Endothelial cell of umbilical vein (primary cell): Measurements from ENCODE around the gene CACNA1A. TPM values are rescaled to one million over a fixed set of nuclear protein-coding genes. Genes with fewer than 3 reads are reported as not detected.

Experiments used
- BruUV-seq: library from RNA; stranded (reverse); fragments of 400-500 nt; replicated peaks from 2 replicates; lab custom pipeline; 2021; lab: Mats Ljungman, UMichigan
- CTCF ChIA-PET: fragments of 300-600, 350-600 bp; sonication (Branson Sonifier 250); formaldehyde crosslinking; loops from one replicate; lab custom pipeline; 2021; ENCODE audit warnings: antibody characterized with exemption, inconsistent platforms; lab: Charles Lee
- POLR2A ChIA-PET: fragments of 300-600, 350-600 bp; sonication (Branson Sonifier 250); formaldehyde crosslinking; loops from one replicate; lab custom pipeline; 2021; ENCODE audit warnings: antibody characterized with exemption, inconsistent platforms; lab: Charles Lee
- DNase-seq: peaks from one replicate; pipeline ENCODE4 v3.0.0-alpha.2; 2011; ENCODE audit warnings: low read depth, low spot score
- FAIRE-seq: peaks from 2 replicates; lab custom pipeline; 2011; peaks lifted over from hg19 to GRCh38; lab: Jason Lieb, UNC
- H2AFZ ChIP-seq: 2 replicates; pipeline ENCODE4 v1.6.0; 2012; ENCODE audit warnings: low read depth, low read length, control low read depth, inconsistent platforms
- H3K27ac ChIP-seq: 2 replicates; pipeline ENCODE4 v1.5.1; 2011; ENCODE audit warnings: low read depth, mild to moderate bottlenecking, control low read depth, low read length, moderate library complexity; ENCODE audit not compliant: insufficient read depth
- H3K27me3 ChIP-seq, 2 experiments: 2 replicates each; pipeline versions ENCODE4 v1.6.0 to v1.6.1; 2011; ENCODE audit warnings: low read length in 2 of 2, mixed read lengths in 1 of 2; ENCODE audit not compliant: control insufficient read depth in 2 of 2, insufficient read depth in 2 of 2
- H3K36me3 ChIP-seq, 2 experiments: 2 replicates in 1 of 2; 3 replicates in 1 of 2; pipeline ENCODE4 v1.5.1; 2011; ENCODE audit warnings: low read length in 2 of 2, mild to moderate bottlenecking in 1 of 2, moderate library complexity in 1 of 2; ENCODE audit not compliant: control insufficient read depth in 2 of 2, insufficient read depth in 2 of 2; ENCODE audit errors: extremely low read depth in 1 of 2
- H3K4me1 ChIP-seq: 3 replicates; pipeline ENCODE4 v1.5.1; 2011; ENCODE audit warnings: mild to moderate bottlenecking, low read length; ENCODE audit not compliant: control insufficient read depth, insufficient read depth; ENCODE audit errors: extremely low read depth
- H3K4me2 ChIP-seq: 2 replicates; pipeline ENCODE4 v1.6.1; 2011; ENCODE audit warnings: low read length, control low read depth, mixed read lengths; ENCODE audit not compliant: insufficient read depth
- H3K4me3 ChIP-seq, 3 experiments: fragments of 200-600 bp in 1 of 3; sonication (generic), shearing (Covaris generic) in 1 of 3; replicated peaks in 1 of 3; 2 replicates each; pipeline ENCODE4 v1.5.1; 2011 to 2016; ENCODE audit warnings: control low read depth in 3 of 3, low read length in 3 of 3, mild to moderate bottlenecking in 2 of 3, inconsistent platforms in 1 of 3, low read depth in 1 of 3, moderate library complexity in 1 of 3; ENCODE audit not compliant: insufficient read depth in 1 of 3
- H3K79me2 ChIP-seq: 2 replicates; pipeline ENCODE4 v1.6.0; 2012; ENCODE audit warnings: low read length, inconsistent platforms; ENCODE audit not compliant: control insufficient read depth, insufficient read depth
- H3K9ac ChIP-seq: replicated peaks from 2 replicates; pipeline ENCODE3; 2011; ENCODE audit warnings: low read length, control low read depth; ENCODE audit not compliant: insufficient read depth; ENCODE audit errors: extremely low read depth
- H3K9me1 ChIP-seq: replicated peaks from 3 replicates; pipeline ENCODE4 v1.6.0; 2011; ENCODE audit warnings: mild to moderate bottlenecking, low read length; ENCODE audit not compliant: control insufficient read depth, insufficient read depth; ENCODE audit errors: extremely low read depth
- H3K9me3 ChIP-seq: replicated peaks from 2 replicates; pipeline ENCODE4 v1.5.1; 2012; ENCODE audit warnings: low read length, inconsistent platforms; ENCODE audit not compliant: control insufficient read depth, insufficient read depth
- H4K20me1 ChIP-seq: replicated peaks from 2 replicates; pipeline ENCODE3; 2011; ENCODE audit warnings: mild to moderate bottlenecking, low read length; ENCODE audit not compliant: control insufficient read depth, insufficient read depth; ENCODE audit errors: extremely low read depth
- EZH2 ChIP-seq: IDR thresholded peaks from 2 replicates; pipeline ENCODE4 v1.6.1; 2012; ENCODE audit warnings: borderline replicate concordance, low read depth, mild to moderate bottlenecking, moderate library complexity, low read length, inconsistent platforms; ENCODE audit not compliant: severe bottlenecking
- FOS ChIP-seq: IDR thresholded peaks from 2 replicates; pipeline ENCODE4 v1.6.1; 2011; ENCODE audit warnings: mild to moderate bottlenecking, low read length, moderate library complexity, borderline replicate concordance; ENCODE audit not compliant: insufficient read depth
- GATA2 ChIP-seq: IDR thresholded peaks from 2 replicates; pipeline ENCODE4 v1.7.0; 2011; ENCODE audit warnings: low read depth, mild to moderate bottlenecking, moderate library complexity, mixed read lengths, low read length; ENCODE audit not compliant: insufficient read length, insufficient read depth
- JUN ChIP-seq: IDR thresholded peaks from 2 replicates; pipeline ENCODE4 v1.6.1; 2011; ENCODE audit warnings: borderline replicate concordance, low read depth; ENCODE audit not compliant: insufficient read length, insufficient read depth
- MYC ChIP-seq: IDR thresholded peaks from one replicate; pipeline ENCODE4 v1.6.1; 2011; ENCODE audit warnings: mild to moderate bottlenecking, low read depth, low read length
- POLR2A ChIP-seq: IDR thresholded peaks from 2 replicates; pipeline ENCODE4 v1.6.1; 2012; ENCODE audit warnings: low read depth, mild to moderate bottlenecking, control low read depth, low read length
- POLR2AphosphoS5 ChIP-seq: IDR thresholded peaks from 2 replicates; pipeline ENCODE4 v1.6.1; 2012; ENCODE audit warnings: low read depth, mild to moderate bottlenecking, control low read depth, low read length, moderate library complexity; ENCODE audit not compliant: insufficient read depth
- dilution Hi-C: fragments of 300-500 bp; cut with MboI; formaldehyde crosslinking; loops from one replicate; pipeline ENCODE4 v1.15.0; 2019; ENCODE audit warnings: low sequenced_read_pairs; ENCODE audit not compliant: extremely low pct_ligation_motif_present
- intact Hi-C: fragments of 100-400 bp; cut with micrococcal nuclease; formaldehyde crosslinking; loops from one replicate; pipeline ENCODE4 v1.10.0; 2022
- polyA plus RNA-seq, 4 experiments: library from polyadenylated mRNA; depleted of rRNA in 3 of 4; stranded (reverse) in 3 of 4; unstranded in 1 of 4; fragments of >200 nt; gene quantifications; 2 replicates each; pipeline versions ENCODE4 v1.2.1 to v1.2.3, GENCODE V29; 2011 to 2012; ENCODE audit warnings: missing spikeins in 1 of 4
- total RNA-seq: library from RNA; stranded (reverse); gene quantifications from 2 replicates; pipeline ENCODE4 v1.2.3, GENCODE V29; 2021
- TF ChIP-seq, protein P1 (sequence below), 2 donors: IDR thresholded peaks; 1 replicate in 1 of 2; 2 replicates in 1 of 2; pipeline ENCODE4 v1.5.1; 2011; ENCODE audit warnings: low read length in 2 of 2, mild to moderate bottlenecking in 2 of 2, moderate library complexity in 2 of 2, control low read depth in 1 of 2, inconsistent platforms in 1 of 2, low read depth in 1 of 2; ENCODE audit not compliant: insufficient read depth in 1 of 2; ENCODE audit errors: extremely low read depth in 1 of 2
- TF ChIP-seq, protein P2 (sequence below): IDR thresholded peaks from 2 replicates; pipeline ENCODE4 v1.6.1; 2011; ENCODE audit not compliant: insufficient read depth, insufficient read length

The CACNA1A gene
- total and polyA plus RNA-seq, 2 donors (not counting 3 experiments of a cell fraction or from before 2014, with no cell fraction given): 0.17 to 0.38 TPM

DNA sequence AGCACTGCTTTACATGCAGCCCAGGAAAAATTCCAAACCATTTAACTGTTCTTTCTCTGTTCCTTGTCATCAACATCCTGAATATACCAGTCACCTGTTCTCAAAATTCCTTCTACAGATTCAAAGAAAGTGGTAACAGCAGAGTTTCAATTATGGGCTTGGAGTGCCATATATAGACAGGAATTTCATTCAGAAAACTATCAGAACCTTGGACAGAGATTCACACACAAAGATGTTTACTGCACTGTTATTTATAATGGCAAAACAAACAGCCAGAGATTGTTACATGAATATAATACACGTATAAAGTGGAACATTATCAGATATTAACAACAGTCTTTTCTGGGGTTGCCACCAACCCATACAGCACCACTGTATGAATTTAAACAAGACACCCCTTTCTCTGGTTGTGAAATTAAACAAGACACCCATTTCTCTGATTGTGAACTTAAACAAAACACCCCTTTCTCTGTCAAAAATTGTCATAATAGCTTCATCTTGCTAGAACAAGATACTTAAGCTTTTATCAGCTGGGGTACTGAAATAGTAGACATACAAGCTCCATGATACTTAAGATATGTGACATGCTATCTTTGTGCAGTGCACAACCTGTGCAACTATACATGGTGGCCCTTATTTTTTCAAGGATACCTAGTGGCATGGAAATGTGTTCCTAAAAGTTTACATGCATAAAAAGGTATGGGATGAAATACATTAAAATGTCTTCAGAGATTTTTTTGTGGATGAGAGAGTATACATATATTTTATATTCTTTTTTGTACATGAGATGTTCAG is 12.6 kb downstream of the CACNA1A start:
- dilution Hi-C loops (no loop called here), intact Hi-C loops (no loop called here)
- Histone ChIP-seq H3K79me2 (no peaks in the 10 kb centered on the region), H3K4me3 (no peak overlapping the region), H3K27ac (no peak overlapping the region), H2AFZ (no peak overlapping the region), H3K9me1 (no peaks in the 10 kb centered on the region), H3K9ac (no peak overlapping the region), H3K4me1 (no peaks in the 10 kb centered on the region), H3K36me3 (no peaks in the 10 kb centered on the region), H3K9me3 (no peaks in the 10 kb centered on the region), H4K20me1 (no peaks in the 10 kb centered on the region), H3K27me3 (no peaks in the 10 kb centered on the region), H3K4me2 (no peak overlapping the region)
- FAIRE-seq (no peak), DNase-seq (no peak)
- ChIA-PET CTCF (interaction anchor here (0.5 kb wide), 1 partner anchor 37 kb away, joined by 4 read pairs; no protein-coding TSS in a partner anchor), POLR2A (no interaction called here)
- BruUV-seq: no TSS peak
- TF ChIP-seq, protein P1, sequence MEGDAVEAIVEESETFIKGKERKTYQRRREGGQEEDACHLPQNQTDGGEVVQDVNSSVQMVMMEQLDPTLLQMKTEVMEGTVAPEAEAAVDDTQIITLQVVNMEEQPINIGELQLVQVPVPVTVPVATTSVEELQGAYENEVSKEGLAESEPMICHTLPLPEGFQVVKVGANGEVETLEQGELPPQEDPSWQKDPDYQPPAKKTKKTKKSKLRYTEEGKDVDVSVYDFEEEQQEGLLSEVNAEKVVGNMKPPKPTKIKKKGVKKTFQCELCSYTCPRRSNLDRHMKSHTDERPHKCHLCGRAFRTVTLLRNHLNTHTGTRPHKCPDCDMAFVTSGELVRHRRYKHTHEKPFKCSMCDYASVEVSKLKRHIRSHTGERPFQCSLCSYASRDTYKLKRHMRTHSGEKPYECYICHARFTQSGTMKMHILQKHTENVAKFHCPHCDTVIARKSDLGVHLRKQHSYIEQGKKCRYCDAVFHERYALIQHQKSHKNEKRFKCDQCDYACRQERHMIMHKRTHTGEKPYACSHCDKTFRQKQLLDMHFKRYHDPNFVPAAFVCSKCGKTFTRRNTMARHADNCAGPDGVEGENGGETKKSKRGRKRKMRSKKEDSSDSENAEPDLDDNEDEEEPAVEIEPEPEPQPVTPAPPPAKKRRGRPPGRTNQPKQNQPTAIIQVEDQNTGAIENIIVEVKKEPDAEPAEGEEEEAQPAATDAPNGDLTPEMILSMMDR (IDR thresholded peaks at IDR 0.05; ENCODE audit: extremely low read depth in 1 of 2, insufficient read depth in 1 of 2, low read depth in 1 of 2, low read length in 2 of 2): no peak
- TF ChIP-seq FOS (no peak), MYC (no peak), POLR2AphosphoS5 (no peak), POLR2A (no peak), GATA2 (no peak), EZH2 (no peak), JUN (no peak)
- TF ChIP-seq, protein P2, sequence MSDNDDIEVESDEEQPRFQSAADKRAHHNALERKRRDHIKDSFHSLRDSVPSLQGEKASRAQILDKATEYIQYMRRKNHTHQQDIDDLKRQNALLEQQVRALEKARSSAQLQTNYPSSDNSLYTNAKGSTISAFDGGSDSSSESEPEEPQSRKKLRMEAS: no peak
